Peyer's patch (tissue), 4 donors: ENCODE data around the gene CTNNBL1. TPM values are rescaled to one million over a fixed set of nuclear protein-coding genes. Genes with fewer than 3 reads are reported as not detected.

Source experiments
- DNase-seq, 3 donors: peaks; one replicate each; pipeline ENCODE4 v3.0.0-alpha.2; 2017 to 2019
- H3K27ac ChIP-seq, 4 donors: fragments of 200-600 bp; sonication (generic); one replicate each; pipeline ENCODE4 v1.5.1; 2016 to 2019
- H3K27me3 ChIP-seq, 2 donors: fragments of 200-600 bp; sonication (generic); one replicate each; pipeline ENCODE4 v1.5.1; 2019
- H3K36me3 ChIP-seq, 3 donors: fragments of 200-600 bp; sonication (generic); one replicate each; pipeline ENCODE4 v1.5.1; 2016 to 2019
- H3K4me1 ChIP-seq, 4 donors: fragments of 200-600 bp; sonication (generic); one replicate each; pipeline ENCODE4 v1.5.1; 2016 to 2019
- H3K4me3 ChIP-seq, 4 donors: fragments of 200-600 bp; sonication (generic); 1 replicate in 3 of 4; 2 replicates in 1 of 4; pipeline ENCODE4 v1.5.1; 2016 to 2019; ENCODE audit warnings: mild to moderate bottlenecking in 1 of 4
- H3K9me3 ChIP-seq, 4 donors: fragments of 200-600 bp; sonication (generic); one replicate each; pipeline ENCODE4 v1.5.1; 2016 to 2019; ENCODE audit warnings: mild to moderate bottlenecking in 1 of 4
- CTCF ChIP-seq, 6 experiments: fragments of 450-650 bp in 4 of 6; fragments of 200-600 bp in 2 of 6; sonication (generic) in 1 of 6; IDR thresholded peaks; one replicate each; pipeline ENCODE4 v1.5.1; 2017 to 2019; ENCODE audit warnings: antibody characterized with exemption in 6 of 6, mild to moderate bottlenecking in 3 of 6, moderate library complexity in 1 of 6
- POLR2A ChIP-seq, 2 donors: fragments of 450-650 bp; IDR thresholded peaks; one replicate each; pipeline ENCODE4 v1.5.1; 2017; ENCODE audit warnings: antibody characterized with exemption in 2 of 2, mild to moderate bottlenecking in 2 of 2, moderate library complexity in 2 of 2
- total RNA-seq, 4 donors: library from RNA; depleted of rRNA; stranded (reverse); fragments of >200 nt; gene quantifications; one replicate each; pipeline ENCODE4 v1.1.0, GENCODE V29; 2016

Gene CTNNBL1
- total RNA-seq, 4 donors from 2014 or later = 16.3 to 30.2 (median 23.6) TPM

- Histone ChIP-seq H3K36me3 (peaks cover 0 to 37% (median 0%) of the 10 kb centered on the region in 3 donors), H3K4me3 (no peak overlapping the region), H3K27me3 (no peaks in the 10 kb centered on the region), H3K9me3 (no peaks in the 10 kb centered on the region), H3K4me1 (no peaks in the 10 kb centered on the region), H3K27ac (no peak overlapping the region)
- TF ChIP-seq CTCF (IDR thresholded peaks at IDR 0.05) (no peak), POLR2A (IDR thresholded peaks at IDR 0.05) (no peak)
- no peak for DNase-seq
Observed at GRCh38 chr20:37770908-37771307, 77.1 kb downstream of the CTNNBL1 start.

- DNase-seq = no peak
- H3K27me3 ChIP-seq = no peaks in the 10 kb centered on the region
- TF ChIP-seq POLR2A (IDR thresholded peaks at IDR 0.05) = no peak
- TF ChIP-seq CTCF (IDR thresholded peaks at IDR 0.05) = no peak
- H3K9me3 ChIP-seq = no peaks in the 10 kb centered on the region
- H3K36me3 ChIP-seq = peaks cover 0 to 27% (median 0%) of the 10 kb centered on the region in 3 donors
- no peak overlapping the region for H3K27ac ChIP-seq
- H3K4me3 ChIP-seq = no peak overlapping the region
- H3K4me1 ChIP-seq = no peaks in the 10 kb centered on the region
Observed at GRCh38 chr20:37773291-37773826, 79.5 kb downstream of the CTNNBL1 start.

- TF ChIP-seq CTCF (IDR thresholded peaks at IDR 0.05) (no peak), POLR2A (IDR thresholded peaks at IDR 0.05) (no peak)
- no peaks in the 10 kb centered on the region for H3K27me3 ChIP-seq
- H3K36me3 ChIP-seq = peaks cover 0 to 21% (median 0%) of the 10 kb centered on the region in 3 donors
- no peak overlapping the region for H3K27ac ChIP-seq
- H3K4me3 ChIP-seq = no peak overlapping the region
- H3K9me3 ChIP-seq = no peaks in the 10 kb centered on the region
- DNase-seq = no peak
- no peaks in the 10 kb centered on the region for H3K4me1 ChIP-seq
Observed at GRCh38 chr20:37774156-37774555, 80.3 kb downstream of the CTNNBL1 start.

GRCh38 chr20:37775200-37775599 lies 81.4 kb downstream of the CTNNBL1 start:
- Histone ChIP-seq H3K27ac (no peak overlapping the region), H3K9me3 (no peaks in the 10 kb centered on the region), H3K27me3 (no peaks in the 10 kb centered on the region), H3K36me3 (peaks cover 0 to 23% (median 0%) of the 10 kb centered on the region in 3 donors), H3K4me1 (no peaks in the 10 kb centered on the region), H3K4me3 (no peak overlapping the region)
- no peak for DNase-seq
- no peak for TF ChIP-seq POLR2A (IDR thresholded peaks at IDR 0.05)

GRCh38 chr20:37776049-37776448 lies 82.2 kb downstream of the CTNNBL1 start:
- Histone ChIP-seq H3K27me3 (no peaks in the 10 kb centered on the region), H3K4me3 (no peak overlapping the region), H3K9me3 (no peaks in the 10 kb centered on the region), H3K36me3 (peaks cover 0 to 23% (median 0%) of the 10 kb centered on the region in 3 donors), H3K27ac (no peak overlapping the region), H3K4me1 (no peaks in the 10 kb centered on the region)
- no peak for DNase-seq
- TF ChIP-seq CTCF (IDR thresholded peaks at IDR 0.05) (no peak), POLR2A (IDR thresholded peaks at IDR 0.05) (no peak)

GRCh38 chr20:37776526-37776925 lies 82.7 kb downstream of the CTNNBL1 start:
- peaks cover 0 to 23% (median 0%) of the 10 kb centered on the region in 3 donors for H3K36me3 ChIP-seq
- DNase-seq = no peak
- no peaks in the 10 kb centered on the region for H3K4me1 ChIP-seq
- H3K27me3 ChIP-seq = no peaks in the 10 kb centered on the region
- TF ChIP-seq POLR2A (IDR thresholded peaks at IDR 0.05) (no peak), CTCF (IDR thresholded peaks at IDR 0.05) (no peak)
- H3K27ac ChIP-seq = no peak overlapping the region
- H3K4me3 ChIP-seq = no peak overlapping the region
- no peaks in the 10 kb centered on the region for H3K9me3 ChIP-seq
